SH-SY5Y (cell line): ENCODE data around the gene UVRAG.

ENCODE experiments used
- GATA2 ChIP-seq: IDR thresholded peaks from 2 replicates; pipeline ENCODE4 v1.6.1; 2011; ENCODE audit warnings: mild to moderate bottlenecking, low read depth, low read length
- GATA3 ChIP-seq: IDR thresholded peaks from 2 replicates; pipeline ENCODE4 v1.6.1; 2011; ENCODE audit warnings: low read depth, mild to moderate bottlenecking, low read length, moderate library complexity

Gene UVRAG

GRCh38 chr11:75856912-75857311, 41.9 kb downstream of the UVRAG start:
- TF ChIP-seq GATA3 (no peak), GATA2 (no peak)

GRCh38 chr11:75858042-75858441, 43.0 kb downstream of the UVRAG start:
- TF ChIP-seq GATA3 = no peak
- TF ChIP-seq GATA2 = no peak

- TF ChIP-seq GATA2 = no peak
- no peak for TF ChIP-seq GATA3
These were observed 43.6 kb downstream of the UVRAG start for GRCh38 chr11:75858613-75859012.

- TF ChIP-seq GATA2 (no peak), GATA3 (no peak)
These were observed 44.6 kb downstream of the UVRAG start for GRCh38 chr11:75859614-75860013.

- TF ChIP-seq GATA2 (no peak), GATA3 (no peak)
These were observed 47.4 kb downstream of the UVRAG start for GRCh38 chr11:75862437-75862836.

- TF ChIP-seq GATA3 = no peak
These were observed 52.9 kb downstream of the UVRAG start for GRCh38 chr11:75867778-75868374.

GRCh38 chr11:75868990-75869389, 54.0 kb downstream of the UVRAG start:
- no peak for TF ChIP-seq GATA2
- TF ChIP-seq GATA3 = no peak

- TF ChIP-seq GATA3 = no peak
- no peak for TF ChIP-seq GATA2
These were observed 54.8 kb downstream of the UVRAG start for GRCh38 chr11:75869661-75870455.

GRCh38 chr11:75872887-75873416, 57.9 kb downstream of the UVRAG start:
- TF ChIP-seq GATA2 = no peak
- no peak for TF ChIP-seq GATA3

- TF ChIP-seq GATA2 (no peak), GATA3 (no peak)
These were observed 58.6 kb downstream of the UVRAG start for GRCh38 chr11:75873417-75874221.

- no peak for TF ChIP-seq GATA2
- TF ChIP-seq GATA3 = no peak
These were observed 59.8 kb downstream of the UVRAG start for GRCh38 chr11:75874684-75875341.

- TF ChIP-seq GATA2 (no peak), GATA3 (no peak)
These were observed 63.9 kb downstream of the UVRAG start for GRCh38 chr11:75878933-75879332.

GRCh38 chr11:75879737-75880136, 64.7 kb downstream of the UVRAG start:
- TF ChIP-seq GATA3 = no peak
- no peak for TF ChIP-seq GATA2

GRCh38 chr11:75884321-75884720, 69.3 kb downstream of the UVRAG start:
- no peak for TF ChIP-seq GATA2
- no peak for TF ChIP-seq GATA3

- TF ChIP-seq GATA2 (no peak), GATA3 (no peak)
These were observed 73.4 kb downstream of the UVRAG start for GRCh38 chr11:75888416-75888815.
